ENCODE measurements around the gene SORBS2.

SORBS2 gene

DNA sequence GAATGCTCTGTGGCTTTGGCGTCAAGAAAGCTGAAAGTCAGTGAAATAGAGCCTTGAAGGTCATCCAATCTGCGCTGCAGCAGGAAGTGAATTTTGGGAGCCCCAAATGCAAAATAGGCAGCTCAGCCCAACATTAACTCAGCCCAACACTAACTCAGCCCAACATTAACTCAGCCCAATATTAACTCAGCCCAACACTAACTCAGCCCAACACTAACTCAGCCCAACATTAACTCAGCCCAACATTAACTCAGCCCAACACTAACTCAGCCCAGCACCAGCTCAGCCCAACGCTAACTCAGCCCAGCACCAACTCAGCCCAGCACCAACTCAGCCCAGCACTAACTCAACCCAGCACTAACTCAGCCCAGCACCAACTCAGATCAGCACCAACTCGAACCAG, 71.5 kb downstream of the SORBS2 start:
- no peak for DNase-seq (ENCODE audit: low read depth in 2 of 2, low spot score in 1 of 2)

DNA sequence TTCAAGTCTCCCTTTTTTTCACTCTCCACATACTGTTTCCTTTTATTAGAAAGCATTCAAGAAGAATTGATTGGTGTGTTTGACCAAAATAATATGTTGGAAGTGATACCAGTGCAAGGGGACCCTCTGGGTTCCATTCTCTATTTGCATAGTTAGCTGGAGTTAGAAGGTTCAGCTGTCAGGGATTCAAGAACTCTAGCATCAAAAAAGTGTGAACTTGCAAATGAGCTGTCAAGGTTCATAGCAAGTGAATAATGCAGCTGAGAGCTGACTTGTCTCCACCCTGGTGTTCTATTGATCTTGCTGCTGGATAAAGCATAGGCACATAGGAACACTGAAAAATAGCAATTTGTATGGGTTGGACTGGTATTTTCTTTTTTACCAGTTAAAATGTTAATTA, 73.2 kb downstream of the SORBS2 start:
- DNase-seq (ENCODE audit: low read depth in 2 of 2, low spot score in 1 of 2), result no peak

DNA sequence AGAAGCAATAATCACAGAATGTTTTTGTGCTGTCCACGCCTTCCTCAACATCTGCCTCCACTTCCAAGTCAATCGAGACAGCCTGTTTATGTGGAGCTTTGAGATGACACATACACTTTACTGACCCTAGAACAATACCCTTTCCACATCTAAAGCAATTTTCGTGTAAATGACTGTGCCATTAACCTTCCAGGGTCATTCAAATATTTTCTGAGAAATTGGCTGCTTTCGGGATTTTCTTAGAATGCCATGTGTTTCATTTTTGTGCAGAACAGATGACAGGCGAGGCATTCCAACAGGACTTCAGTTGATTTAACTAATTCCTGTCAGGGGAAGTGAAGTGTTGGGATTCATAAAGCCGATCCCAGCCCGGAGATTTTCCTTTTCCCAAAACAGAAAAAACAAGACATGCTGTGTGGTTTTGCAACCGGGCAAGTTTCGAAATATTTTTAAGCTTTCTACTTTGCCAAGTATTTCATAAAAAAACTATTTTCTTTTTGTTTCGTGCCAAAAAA, 73.9 kb downstream of the SORBS2 start:
- DNase-seq (ENCODE audit: low read depth in 2 of 2, low spot score in 1 of 2), result no peak

DNA sequence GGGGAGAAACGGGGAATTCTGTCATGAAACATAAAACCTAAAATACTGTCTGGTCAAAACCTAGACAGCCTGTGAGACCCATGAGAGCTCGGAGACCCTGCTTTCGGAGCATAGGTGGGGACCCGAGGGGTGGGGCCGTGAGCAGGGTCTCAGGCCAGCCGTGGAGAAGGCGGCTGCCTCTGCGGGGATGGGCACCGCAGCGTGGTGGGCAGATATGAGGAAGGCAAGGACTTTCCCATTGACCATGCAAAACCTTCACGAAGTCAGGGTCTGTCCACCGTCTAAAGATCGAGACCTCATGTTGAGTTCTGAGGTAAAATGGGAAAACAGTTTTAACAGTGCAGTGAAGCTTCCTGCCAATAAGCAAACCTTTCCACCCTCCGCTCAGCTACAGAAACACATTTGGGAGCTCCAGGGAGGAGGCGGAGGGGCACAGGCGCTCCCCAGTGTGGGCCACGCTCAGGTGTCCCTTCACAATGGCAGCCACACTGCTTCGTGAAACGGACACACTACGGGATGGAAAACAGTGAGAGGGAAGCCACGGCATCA, 74.4 kb downstream of the SORBS2 start:
- no peak for DNase-seq (ENCODE audit: low read depth in 2 of 2, low spot score in 1 of 2)

DNA sequence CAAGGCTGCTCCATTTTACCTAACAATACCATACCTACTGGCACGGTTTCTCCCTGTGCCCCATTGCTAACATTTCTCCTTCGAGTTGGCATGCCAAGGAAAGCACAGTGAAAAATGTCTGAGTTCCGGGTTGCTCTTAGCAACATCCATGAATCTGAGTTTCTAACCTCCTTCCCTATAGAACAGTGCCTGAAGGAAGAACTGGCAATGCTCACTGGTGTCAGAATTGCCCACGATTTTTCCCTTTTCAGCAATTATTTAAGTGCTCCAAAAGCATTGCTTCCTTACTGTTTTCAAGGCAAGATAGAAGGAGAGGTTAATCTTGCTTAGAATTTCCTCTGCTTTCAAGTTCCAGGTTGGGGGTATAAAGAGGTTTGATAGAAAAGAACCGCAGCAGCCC, 75.1 kb downstream of the SORBS2 start:
- no peak for DNase-seq (ENCODE audit: low read depth in 2 of 2, low spot score in 1 of 2)

DNA sequence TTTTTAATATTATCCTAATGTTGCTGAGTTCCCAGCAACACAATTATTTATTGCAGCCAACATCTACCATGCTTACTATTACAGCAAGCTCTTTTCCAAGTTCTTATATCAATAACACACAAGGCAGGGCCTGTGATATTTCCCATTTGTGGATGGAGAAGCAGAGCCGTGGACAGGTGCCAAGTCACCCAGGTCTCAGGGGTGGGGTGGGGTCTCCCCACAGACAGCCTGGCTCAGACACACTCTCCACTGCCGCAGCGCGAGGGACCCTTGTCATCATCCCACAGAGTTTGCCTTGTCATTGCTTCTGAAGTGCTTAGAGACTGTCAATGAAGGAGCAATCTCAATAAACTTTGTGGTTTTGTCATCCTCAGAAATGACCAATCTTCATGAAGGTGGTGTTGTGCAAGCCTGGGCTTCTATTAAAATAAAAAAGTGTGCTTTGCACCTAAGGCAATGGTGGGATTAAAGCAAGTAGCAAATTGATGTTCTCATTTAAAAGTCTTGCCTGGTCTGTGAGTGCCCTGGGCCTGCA, 76.1 kb downstream of the SORBS2 start:
- no peak for DNase-seq (ENCODE audit: low read depth in 2 of 2, low spot score in 1 of 2)

DNA sequence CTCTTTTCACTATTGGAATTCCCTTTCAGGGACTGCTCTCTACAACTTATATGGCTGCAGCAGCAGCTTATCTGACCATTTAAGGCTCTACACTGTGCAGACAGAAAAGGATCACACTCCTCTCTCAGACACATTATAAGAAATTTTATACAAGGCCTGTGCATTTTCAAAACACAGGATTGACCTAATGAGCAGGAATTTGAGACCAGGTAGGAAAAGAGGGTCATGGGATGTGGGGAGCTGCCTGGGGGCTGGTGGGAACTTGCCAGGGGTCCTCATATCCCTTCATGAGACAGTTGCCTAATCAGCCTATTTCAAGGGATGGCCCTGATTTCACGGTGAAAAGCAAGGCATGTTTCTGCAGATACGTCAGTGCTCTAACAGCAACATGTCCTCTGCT, 77.1 kb downstream of the SORBS2 start:
- no peak for DNase-seq (ENCODE audit: low read depth in 2 of 2, low spot score in 1 of 2)

DNA sequence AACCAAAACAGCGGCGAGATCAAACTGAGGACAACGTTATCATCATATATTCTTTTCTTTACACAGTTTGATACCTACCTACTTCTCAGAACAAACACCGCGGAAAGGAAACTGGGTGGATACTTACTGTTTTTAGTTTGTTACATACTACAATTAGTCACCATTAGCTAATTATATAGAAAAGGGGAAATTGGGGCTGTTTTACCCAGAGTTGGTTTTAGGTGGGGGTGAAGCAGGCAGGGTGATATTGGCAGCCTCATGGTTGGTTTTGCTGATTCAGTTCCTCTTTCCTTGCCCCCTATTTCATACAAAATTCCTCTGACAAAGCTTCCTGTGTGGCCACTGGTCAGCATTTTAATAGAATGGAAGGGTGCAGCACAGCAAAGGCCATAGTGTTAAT, 77.8 kb downstream of the SORBS2 start:
- DNase-seq (ENCODE audit: low read depth in 2 of 2, low spot score in 1 of 2), result no peak

DNA sequence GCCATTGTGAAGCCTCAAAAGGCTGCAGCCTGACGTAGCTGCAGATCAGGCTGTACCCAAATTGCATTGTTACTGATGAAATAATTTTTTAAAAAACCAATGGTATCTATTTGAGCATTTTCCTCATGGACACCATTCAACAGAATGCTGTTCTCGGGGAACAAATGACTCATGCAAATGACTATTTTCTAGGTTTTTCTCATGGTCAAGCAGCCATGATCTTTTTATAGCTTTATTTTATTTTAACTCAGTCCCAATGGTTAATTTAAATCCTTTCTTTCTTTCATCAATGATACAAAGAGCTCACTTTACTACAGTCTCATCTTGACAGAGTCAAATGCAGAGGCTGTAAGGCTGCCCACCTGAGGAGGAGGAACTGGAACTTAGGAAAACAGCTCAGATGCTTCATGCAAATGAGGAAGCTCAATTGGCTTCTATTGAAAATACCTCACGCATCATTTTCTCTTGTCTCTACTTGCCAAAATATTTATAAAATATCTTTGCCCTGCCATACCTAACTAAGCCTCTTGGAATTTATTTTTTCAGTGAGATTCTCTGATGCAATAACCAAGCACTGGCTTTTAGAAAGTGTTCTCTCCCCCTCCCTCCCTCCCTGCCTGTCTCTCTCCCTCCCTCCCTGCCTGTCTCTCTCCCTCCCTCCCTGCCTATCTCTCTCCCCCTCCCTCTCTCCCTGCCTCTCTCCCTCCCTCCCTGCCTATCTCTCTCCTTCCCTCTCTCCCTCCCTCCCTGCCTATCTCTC, 81.0 kb downstream of the SORBS2 start:
- DNase-seq (ENCODE audit: low read depth in 2 of 2, low spot score in 1 of 2), result no peak

DNA sequence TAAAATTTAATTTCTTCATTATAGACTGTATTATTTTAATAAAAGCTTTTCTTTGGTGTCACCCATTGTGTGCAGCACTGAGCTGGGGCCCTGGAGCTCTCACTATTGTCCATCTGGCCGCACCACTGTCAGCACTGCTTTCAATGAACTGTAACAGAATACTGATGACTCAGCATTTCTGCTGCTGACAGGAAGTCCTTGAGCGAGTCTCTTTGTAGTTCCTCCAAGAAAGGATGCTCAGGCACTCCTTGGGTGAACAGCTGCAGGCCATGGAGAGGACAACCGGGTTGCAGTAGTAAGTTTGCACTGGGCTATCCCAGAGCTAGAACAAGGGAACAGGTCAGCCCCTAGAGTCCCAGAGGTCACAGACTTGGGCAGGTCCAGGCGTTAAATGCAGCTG, 81.6 kb downstream of the SORBS2 start:
- no peak for DNase-seq (ENCODE audit: low read depth in 2 of 2, low spot score in 1 of 2)

DNA sequence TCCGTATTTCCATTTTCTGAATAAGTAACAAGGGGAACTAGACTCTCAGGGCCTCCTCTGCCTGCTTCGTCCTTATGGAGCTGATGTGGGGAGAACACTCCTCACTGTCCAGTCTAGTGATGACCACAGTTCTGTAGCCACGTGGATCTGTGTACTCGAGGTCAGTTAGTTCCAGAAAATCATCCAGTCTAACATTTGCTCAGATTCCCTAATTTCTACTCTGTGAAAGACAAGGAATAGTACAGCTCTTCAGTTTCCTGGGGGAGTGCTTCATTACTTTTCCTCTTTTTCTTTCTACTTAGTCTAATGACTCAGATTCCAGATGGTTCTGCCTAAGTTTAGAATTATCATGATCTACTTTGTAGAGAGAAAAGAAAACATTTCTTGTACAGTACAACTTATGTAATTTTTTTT, 82.6 kb downstream of the SORBS2 start:
- no peak for DNase-seq (ENCODE audit: low read depth in 2 of 2, low spot score in 1 of 2)

DNA sequence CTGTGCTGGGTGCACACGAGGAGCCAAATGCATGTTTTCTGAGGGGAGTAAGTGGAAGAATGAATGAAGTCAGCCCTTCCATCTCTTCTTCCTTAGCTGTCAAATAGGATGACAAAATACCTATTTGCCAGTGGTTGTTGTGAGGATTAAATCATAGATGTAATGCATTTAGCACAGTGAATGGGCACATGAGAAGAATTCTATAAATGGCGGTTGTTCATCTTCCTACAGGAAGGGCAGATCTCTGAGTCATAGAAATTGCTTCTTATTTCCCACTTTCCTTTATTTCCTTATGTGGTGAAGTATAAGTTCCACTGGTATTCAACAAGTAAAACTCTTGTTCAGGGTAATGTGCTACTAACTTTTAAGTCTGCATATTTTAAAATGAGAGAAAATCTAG, 83.1 kb downstream of the SORBS2 start:
- no peak for DNase-seq (ENCODE audit: low read depth in 2 of 2, low spot score in 1 of 2)

DNA sequence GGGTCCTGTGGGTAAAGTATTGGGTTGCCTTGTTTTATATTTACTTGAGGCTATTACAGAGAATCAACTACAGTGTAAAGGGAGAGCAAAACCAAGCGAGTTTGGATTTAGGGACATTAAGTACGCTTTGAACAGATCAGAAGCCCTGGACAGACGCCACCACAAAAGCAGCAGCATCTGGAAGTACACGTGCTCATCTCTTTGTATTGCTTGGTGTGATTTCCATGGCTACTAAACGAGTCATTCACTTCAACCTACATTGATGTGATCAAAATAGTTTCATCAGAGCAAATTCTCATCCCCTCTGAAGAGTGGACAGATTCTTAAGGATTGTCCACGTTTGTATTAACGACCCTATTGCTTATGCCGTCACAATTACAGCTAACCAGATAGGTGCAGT, 85.1 kb downstream of the SORBS2 start:
- no peak for DNase-seq (ENCODE audit: low read depth in 2 of 2, low spot score in 1 of 2)

DNA sequence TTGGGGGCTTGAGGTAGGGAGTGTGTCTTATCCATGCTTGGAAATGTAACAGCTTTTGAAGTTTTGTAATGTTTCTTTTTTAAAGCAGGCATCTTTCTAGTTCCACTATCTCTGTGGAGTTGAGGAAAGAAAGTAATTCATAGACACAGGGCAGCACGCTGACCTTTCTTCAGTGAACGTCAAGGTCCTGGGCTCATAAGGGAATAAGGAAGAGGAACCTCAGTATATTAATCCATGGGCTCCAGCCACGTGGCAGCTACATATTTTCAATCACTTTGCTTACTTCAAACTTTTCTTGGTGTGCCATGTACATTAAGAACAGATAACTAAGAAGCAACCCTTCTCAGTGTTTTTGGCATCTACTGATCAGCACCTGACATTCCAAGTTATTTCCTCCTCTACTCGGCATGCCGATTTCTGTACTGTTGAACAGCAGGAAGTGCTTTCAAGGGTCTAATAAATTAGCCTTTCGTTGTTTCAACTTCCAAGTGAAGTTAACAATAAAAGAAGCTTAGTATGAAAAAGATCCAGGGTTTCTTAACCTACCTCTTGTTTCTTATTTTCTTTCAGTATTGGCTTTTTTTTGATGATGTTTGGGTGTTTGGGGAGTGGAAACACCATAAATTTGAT, 88.2 kb downstream of the SORBS2 start:
- DNase-seq (ENCODE audit: low read depth in 2 of 2, low spot score in 1 of 2), result no peak

DNA sequence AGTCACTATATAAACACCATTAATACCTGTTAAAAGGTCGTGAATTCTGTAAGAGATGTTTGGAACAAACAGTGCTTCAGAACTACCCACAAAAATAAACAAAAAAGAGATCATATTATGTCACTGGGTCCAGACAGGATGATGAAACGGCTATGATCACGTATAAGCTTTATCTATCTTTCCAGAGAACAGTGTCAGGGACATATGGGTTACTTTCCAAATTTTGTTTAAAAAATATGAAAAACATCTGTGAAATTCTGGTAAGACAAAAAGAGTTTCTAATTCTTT, 90.0 kb downstream of the SORBS2 start:
- DNase-seq (ENCODE audit: low read depth in 2 of 2, low spot score in 1 of 2), result no peak

DNA sequence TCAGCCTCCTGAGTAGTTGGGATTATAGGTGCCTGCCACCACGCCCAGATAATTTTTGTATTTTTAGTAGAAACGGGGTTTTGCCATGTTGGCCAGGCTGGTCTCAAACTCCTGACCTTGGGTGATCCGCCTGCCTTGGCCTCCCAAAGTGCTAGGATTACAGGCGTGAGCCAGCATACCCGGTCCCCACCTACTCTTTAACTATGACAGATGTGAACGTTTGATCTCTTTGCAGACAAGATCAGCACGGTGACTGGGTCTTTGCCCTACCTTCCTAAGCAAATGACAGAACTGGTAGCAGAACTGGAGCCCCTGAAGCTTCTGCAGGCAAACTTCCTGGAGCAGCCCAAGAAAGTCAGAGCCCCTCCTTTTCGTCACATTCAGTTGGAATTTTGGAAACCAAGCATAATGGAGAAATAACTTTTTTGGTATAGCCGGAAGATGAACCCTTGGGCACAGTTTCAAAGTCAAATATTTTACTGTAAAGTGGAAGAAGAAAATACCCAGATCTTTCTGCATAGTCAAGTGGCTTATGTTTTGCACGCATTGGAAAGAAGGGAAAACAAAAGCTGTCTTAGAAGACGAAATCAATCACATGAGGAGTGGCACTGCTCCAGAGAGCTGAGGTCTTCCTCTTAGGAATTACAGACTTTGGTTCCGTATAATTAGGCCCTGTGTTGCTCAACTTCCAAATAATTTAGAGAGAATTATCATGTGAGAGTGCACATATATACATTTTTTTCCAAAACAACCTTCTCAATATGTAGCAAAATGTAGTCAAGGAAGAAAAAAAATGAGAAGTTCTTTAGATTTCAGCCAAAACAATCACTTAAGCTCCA, 90.6 kb downstream of the SORBS2 start:
- no peak for DNase-seq (ENCODE audit: low read depth in 2 of 2, low spot score in 1 of 2)

DNA sequence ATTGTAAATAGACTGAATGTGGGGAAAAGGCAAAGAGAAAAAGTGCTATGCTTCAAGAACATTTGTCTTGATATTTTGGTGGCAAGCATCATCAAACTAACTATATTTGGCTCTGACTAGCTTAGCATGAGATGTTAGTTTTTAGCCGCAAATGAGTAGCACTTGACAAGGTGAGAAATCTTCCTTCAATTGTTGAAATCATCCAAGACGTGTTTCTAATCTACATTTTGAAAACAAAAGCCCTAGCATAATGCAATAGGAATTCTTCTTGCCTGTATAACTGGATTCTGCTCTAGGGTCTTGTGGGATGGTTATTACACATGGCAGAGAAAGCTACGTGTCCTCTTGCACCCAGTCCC, 92.5 kb downstream of the SORBS2 start:
- no peak for DNase-seq (ENCODE audit: low read depth in 2 of 2, low spot score in 1 of 2)

DNA sequence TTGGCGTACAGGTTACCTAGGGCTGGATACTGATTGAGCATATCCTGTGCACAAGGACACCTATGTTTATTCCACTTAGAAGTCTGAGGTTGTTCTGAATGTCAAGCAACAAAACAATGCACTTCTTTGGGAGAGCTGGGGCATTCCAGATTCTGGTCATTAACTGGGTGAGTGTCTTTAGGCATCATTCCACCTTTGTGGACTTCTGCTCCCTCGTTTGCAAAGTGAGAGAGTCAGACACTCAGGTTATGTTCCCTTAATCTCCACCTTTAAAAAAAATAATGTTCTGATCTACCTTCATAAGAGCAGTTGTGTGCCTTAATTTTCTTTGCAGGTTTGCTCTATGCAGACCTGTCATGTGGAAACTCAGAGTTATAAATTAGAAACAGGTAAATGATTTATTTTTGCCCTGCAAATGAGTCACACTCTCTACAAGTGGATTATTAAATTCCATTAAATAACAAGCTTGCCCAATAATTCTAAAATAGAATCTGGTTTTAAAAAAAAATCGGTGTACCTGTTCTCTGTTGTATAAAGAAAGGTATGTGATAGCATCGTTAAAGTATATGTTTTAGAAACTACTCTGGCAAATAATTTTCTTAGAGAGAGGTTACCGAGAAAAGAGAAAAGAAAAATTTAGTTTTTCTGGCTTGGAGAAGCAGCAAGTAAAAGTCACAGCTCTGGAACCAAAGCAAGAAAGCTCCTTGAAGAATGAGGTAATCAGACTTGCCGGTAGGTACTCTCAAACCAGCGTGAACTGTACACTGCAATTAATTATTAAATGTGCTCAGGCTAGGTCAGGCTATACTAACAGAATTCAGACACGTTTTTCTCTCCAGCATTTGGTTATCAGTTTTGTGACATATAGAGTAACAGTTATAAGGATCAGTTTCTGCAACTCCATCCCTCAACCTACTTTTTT, 93.2 kb downstream of the SORBS2 start:
- no peak for DNase-seq (ENCODE audit: low read depth in 2 of 2, low spot score in 1 of 2)

DNA sequence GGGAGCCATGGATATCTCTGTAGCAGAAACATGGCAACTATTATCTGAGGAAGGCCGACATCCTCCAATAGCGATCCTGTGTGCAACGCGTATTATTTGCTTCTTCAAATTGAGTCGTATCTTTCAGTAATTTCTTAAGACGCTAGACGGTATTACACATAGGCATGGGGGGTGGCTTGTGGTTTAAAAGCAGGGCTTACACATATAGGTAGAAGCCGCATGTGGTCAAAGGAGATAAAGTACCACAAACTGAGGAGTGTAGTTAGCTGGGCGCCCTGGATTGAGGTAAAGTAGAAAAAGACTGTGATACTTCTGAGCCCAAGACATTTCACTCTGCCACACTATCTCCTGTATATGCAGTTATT, 94.6 kb downstream of the SORBS2 start:
- DNase-seq (ENCODE audit: low read depth in 2 of 2, low spot score in 1 of 2), result no peak

DNA sequence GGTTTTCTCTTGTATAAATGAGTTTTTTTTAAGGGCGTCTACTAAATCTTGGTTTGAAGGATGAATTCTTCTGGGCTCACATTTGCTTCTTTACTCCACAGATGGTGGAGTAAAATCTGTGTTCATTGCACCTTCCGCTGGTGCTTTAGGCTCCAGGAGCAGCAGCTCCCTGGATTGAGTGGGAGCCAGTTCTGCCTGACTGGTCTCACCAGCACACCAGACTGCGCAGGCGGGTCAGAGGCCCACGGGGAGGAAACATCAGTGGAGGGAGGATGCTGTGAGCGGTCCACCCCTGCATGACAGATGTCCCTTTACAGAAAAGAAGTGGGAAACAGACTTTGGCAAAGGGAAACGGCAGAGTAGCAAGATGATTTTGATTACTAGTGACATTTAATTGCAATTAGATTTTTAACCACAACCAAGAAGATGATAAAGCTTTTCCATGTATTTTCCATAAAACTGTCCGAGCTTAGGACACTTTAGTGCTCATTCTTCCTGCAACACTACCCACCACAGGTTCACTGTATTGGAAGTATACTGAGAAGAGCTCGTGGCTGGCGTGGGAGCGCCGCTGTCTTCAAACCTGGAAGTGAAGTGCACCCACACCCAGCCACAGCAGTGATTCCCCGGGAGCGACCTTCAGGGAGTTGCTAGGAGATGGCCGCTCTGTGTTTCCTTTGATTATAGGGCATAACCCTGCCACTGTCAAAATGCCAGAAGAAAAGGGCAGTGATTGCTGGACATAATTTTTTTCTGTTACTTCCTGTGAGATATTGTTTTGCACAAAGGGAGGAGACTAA, 95.2 kb downstream of the SORBS2 start:
- no peak for DNase-seq (ENCODE audit: low read depth in 2 of 2, low spot score in 1 of 2)
